ENCODE measurements around the gene SANBR.
A peak's percentile ranks its signal among the peaks of the same experiment; 100 is the strongest.
"Not testable (repeated sequence)": the region's sequence is repeated elsewhere in the genome, so short reads cannot be mapped to it uniquely, and the experiment has no call there.

Gene SANBR

GRCh38 chr2:61065714-61066709 is at the start of gene SANBR:
Gene SANBR, plus strand, starts transcription at chr2:61065871. Its CDS starts 4,480 bp downstream, at chr2:61070351.
- peak; percentile 97 for DNase-seq

DNA sequence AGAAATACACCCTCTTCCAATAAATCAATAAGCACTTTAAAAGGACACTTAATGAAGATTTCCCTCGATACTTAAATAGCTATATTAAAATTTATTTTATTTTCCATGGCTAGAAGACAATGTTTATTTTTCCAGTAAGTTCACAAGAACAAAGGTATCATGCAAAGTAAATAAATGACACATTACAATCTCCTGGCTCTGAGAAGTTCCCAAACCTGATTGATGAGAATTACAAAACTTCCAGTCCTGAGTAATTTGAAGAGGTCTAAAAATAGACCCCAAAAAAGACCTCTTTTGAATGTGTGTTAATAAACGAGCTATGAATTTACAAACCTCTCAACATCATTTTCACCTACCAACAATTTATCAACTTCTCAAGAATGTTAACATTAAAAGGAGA is 49.7 kb upstream of the SANBR start:
- DNase-seq: no peak

- no peak for DNase-seq
These were observed 49.2 kb upstream of the SANBR start for GRCh38 chr2:61016392-61017002.

DNA sequence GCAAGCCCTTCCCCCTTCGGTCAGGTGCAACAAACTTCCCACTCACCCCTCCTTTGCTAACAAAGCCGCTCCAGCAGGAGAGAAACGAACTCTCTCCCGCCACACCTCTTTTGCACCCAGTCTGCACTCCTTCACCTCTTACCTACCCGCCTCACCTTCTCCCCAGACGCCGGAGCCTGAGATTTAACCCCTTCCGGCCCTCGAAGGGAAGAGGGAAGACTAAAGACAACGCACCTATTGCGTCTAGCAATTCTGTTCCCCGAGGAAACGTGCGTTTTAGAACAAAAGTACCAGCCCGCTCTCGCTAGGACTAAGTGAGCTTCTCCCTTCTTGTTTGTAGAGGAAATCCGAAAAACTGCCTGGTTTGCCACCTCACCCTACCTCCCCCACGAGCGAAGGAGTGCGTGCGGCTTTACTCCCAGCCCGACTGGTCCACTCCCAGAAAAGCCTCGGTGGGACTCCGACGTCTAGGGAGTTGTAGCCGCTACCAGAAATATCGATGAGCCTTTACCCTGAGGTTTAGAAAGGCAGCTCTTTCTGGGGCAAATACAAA is 48.6 kb upstream of the SANBR start:
- DNase-seq: peak; percentile 94

- peak; percentile 89 for DNase-seq
These were observed 47.9 kb upstream of the SANBR start, which contains the start of the genes PEX13 and PUS10 for GRCh38 chr2:61017556-61018317. Gene PEX13, plus strand, starts transcription at chr2:61017720. Its CDS starts 40 bp downstream, at chr2:61017760. Gene PUS10, minus strand, starts transcription at chr2:61018255. Its CDS starts 6,365 bp downstream, at chr2:61011890.

GRCh38 chr2:61018318-61018755 is 47.3 kb upstream of the SANBR start:
- DNase-seq: no peak

GRCh38 chr2:61018798-61019197 is 46.9 kb upstream of the SANBR start:
- DNase-seq: no peak

DNA sequence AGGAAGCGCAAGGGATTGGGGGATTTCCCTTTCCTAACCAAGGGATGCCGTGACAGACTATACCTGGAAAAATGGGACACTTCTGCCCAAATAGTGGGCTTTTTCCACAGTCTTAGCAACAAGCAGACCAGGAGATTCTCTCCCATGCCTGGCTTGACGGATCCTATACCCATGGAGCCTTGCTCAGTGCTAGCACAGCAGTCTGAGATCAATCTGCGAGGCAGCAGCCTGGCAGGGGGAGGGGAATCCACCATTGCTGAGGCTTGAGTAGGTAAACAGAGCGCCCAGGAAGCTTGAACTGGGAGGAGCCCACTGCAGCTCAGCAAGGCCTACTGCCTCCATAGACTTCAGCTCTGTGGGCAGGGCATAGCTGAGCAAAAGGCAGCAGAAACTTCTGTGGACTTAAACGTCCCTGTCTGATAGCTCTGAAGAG is 44.4 kb upstream of the SANBR start:
- DNase-seq: no peak

DNA sequence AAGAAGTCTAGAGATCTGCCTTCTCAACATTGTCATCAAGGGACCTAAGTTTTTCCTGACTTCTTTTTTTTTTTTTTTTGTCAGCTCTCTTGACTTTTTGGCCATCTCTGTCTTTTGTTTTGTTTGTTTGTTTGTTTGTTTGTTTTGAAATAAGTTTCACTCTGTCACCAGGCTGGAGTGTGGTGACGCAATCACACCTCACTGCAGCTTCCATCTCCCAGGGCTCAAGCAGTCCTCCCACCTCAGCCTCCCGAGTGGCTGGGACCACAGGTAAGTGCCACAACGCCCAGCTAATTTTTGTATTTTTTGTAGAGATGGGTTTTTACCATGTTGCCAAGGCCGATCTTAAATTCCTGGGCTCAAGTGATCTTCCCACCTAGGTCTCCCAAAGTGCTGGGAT is 42.0 kb upstream of the SANBR start:
- DNase-seq: no peak

DNA sequence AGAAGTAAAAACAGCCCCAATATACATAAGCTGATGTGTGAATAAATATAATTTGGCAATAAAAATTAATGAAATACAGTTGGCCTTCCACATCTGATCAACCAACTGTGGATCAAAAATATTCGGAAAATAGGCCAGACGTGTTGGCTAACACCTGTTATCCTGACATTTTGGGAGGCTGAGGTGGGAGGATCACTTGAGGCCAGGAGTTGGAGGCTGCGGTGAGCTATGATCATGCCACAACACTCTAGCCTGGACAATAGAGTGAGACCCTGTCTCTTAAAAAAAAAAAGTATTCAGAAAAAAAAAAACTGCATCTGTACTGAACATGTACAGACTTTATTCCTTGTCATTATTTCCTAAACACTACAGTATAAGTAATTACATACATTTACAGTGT is 36.1 kb upstream of the SANBR start:
- no peak for DNase-seq

DNA sequence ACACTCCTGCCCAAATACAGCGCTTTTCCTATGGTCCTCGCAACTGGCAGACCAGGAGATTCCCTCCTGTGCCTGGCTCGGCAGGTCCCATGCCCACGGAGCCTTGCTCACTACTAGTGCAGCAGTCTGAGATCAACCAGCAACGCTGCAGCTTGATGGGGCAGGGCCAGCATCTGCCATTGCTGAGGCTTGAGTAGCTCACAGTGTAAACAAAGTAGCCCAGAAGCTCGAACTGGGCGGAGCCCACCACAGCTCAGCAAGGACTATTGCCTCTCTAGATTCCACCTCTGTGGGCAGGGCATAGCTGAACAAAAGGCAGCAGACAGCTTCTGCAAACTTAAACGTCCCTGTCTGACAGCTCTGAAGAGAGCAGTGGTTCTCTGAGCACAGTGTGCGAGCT is 31.1 kb upstream of the SANBR start:
- DNase-seq: not testable (repeated sequence)

- not testable (repeated sequence) for DNase-seq
These were observed 29.0 kb upstream of the SANBR start for GRCh38 chr2:61036643-61037042.

DNA sequence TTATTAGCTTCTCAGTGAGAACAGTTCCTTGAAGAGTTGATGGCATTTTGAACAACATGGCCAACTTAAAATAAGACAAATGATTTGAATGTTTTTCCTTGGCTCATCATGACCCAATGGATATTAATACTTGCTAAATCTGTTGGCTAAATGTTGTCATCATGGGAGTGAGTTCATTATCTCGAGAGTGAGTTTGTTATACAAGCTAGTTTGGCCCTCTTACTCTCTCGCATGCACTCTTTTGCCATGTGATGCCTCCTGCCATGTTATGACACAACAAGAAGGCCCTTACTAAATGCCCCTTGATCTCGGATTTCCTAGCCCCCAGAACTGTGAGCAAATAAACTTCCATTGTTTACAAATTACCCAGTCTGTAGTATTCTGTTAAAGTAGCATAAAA is 22.9 kb upstream of the SANBR start:
- no peak for DNase-seq

DNA sequence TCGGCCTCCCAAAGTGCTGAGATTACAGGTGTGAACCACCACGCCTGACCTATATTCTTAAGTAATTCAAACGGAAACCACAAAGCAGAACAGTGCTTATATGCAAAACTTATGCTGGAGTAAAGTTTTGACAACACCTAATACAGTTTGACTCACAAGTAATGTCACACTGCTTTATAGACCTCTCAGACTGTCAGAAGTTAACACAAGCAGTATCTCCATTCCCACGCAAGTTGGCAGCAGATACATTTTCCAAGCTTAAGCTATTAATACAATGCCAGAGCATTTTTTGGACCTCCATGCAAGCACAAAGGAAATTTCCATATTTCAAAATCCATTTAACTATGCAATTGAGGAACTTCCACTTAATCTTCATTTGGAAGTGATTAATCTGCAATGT is 21.0 kb upstream of the SANBR start:
- no peak for DNase-seq

DNA sequence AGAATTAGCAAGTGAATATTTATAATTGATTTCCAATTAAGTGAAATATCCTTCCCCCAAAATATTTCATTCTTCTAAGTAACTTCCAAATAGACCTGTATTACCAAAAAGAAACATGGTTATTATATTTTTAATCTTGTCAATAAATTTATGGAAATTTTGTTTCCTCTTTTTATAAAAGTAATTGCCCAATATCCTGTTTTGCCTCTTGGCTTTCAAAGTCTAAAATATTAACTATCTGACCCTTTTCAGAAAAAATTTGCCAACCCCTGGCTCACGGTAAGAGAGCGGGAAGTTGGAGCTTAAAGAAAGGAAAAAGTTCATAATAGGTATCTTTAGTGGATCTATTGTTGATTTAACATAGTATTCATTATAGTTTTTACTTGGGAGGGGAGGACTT is 20.4 kb upstream of the SANBR start:
- DNase-seq: no peak

DNA sequence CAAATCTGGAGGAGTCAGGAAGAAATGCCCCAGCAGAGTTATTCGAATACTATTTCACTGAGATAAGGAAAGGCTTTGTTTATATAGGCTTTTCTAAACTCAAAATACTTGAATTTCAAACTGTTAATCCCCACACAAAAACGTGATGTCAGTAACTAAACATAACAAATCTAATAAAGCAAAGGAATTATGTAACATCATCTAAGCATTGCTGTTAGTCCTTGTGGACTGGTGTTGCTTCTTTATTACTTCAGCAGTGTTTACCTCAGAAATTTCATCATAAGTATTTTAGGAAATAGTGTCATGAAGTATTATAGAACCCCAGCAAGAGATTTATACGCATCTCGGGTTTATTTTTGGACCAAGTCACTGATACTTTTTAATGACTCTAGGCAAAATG is 19.7 kb upstream of the SANBR start:
- DNase-seq: no peak

GRCh38 chr2:61055557-61055956 is 10.1 kb upstream of the SANBR start:
- DNase-seq: no peak

- DNase-seq: no peak
These were observed 8.1 kb upstream of the SANBR start for GRCh38 chr2:61057562-61057961.

- DNase-seq: no peak
These were observed 6.3 kb upstream of the SANBR start for GRCh38 chr2:61059382-61059781.

DNA sequence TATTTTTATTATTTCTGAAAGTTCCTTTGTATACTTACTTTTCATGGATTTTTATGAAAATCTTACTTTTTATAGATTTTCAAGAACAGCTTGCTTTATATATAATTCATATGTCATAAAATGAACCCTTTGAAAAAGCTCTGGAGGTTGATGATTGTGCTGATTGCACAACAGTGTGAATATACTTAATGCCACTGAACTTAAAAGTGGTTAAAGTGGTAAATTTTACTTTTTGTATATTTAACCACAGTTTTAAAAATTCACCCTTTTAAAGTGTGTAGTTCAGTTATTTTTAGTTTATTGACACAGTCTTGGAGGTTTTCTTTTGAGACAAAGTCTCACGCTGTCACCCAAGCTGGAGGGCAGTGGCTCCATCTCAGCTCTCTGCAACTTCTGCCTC is 8.4 kb downstream of the SANBR start:
- no peak for DNase-seq

DNA sequence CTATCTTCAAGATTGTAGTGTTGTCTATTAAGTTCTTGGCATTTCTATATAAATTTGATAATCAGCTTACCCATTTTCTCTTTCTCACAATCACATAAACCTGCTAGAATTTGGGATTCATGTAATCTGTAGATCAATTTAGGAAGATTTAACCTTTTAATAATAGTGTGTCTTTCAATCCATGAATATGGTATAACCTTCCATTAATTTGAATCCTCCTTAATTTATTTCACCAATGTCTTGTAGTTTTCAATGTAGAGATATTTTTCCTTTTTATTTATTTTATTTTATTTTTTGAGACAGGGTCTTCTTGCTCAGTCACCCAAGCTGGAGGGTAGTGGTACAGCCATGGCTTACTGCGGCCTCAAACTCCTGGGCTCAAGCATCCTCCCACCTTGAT is 20.2 kb downstream of the SANBR start:
- no peak for DNase-seq

DNA sequence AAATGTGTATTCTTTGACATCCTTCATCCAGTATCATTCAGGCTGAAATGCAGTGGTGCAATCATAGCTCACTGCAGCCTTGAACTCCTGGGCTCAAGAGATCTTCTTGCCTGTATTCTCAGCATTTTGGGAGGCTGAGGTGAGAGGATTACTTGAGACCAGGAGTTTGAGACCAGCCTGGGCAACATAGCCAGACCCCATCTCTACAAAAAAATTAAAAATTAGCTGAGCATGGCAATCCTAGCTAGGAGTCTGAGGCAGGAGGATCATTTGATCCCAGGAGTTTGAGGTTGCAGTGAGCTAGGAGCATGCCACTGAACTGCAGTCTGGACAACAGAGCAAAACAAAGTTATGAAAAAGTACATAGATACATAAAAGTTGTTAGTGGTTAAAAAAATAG is 24.1 kb downstream of the SANBR start:
- DNase-seq: no peak

DNA sequence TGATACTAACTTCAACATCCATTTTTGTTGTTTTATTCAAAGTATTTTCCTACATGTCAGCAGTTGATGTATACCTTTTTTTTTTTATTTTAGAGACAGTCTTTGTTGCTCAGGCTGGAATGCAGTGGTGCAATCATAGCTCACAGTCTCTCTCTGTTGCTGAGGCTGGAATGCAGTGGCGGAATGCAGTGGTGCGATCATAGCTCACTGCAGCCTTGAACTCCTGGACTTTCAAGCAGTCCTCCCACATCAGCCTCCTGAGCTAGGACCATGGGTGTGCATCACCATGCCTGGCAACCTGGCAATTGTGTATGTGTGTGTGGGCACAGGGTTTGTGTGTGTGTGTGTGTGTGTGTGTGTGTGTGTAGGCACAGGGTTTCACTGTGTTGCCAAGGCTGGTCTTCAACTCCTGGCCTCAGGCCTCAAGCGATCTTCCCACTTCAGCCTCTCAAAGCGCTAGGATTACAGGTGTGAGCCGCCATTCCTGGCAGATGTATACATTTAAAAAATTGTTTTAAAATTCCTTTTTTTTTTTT is 24.8 kb downstream of the SANBR start:
- DNase-seq: peak; percentile 66
